GM12875 (cell line): ENCODE data around the gene PRXL2A.
A peak's percentile ranks its signal among the peaks of the same experiment; 100 is the strongest.

ENCODE experiments used
- H3K4me3 ChIP-seq: one replicate; pipeline ENCODE4 v1.5.1; 2011; ENCODE audit warnings: low read depth, low read length, control low read depth
- CTCF ChIP-seq: IDR thresholded peaks from 2 replicates; pipeline ENCODE4 v1.5.1; 2011; ENCODE audit warnings: low read depth, mild to moderate bottlenecking, control low read depth, inconsistent platforms, low read length, moderate library complexity, borderline replicate concordance; ENCODE audit not compliant: insufficient read depth

The PRXL2A gene

DNA sequence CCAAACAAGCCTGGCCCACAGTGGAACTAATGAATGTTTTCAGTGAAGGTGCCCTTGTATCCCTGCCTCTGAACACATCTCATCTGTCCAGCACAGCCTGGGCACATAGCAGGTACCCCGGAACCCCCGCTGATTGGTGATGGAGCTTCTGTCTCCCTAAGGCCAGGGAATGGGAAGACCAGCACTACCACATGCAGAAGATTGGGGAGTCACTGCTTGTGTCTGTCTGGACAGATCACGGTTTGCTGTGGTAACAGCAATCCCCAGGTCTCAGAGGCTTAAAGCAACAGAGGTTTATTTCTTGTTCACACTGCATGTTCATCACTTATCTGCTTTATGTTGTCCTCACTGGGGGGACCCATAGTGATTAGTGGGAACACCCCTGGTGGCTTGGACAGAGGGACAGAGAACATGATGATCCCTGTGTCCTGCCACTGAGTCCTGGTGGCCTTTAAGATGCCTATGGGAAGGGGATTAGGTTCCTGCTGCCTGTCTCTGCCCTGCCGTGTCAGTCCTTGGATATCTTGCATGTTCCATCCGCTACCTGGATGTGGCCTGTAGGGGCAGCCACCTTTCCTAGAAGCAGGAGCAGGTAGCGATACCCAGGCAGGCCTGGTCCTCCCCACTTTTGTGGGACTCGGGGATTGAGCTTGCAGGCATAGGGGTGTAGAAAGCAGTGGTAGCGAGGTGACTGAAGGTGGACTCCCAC is 49.4 kb downstream of the PRXL2A start:
- no peak overlapping the region for H3K4me3 ChIP-seq
- no peak for TF ChIP-seq CTCF

DNA sequence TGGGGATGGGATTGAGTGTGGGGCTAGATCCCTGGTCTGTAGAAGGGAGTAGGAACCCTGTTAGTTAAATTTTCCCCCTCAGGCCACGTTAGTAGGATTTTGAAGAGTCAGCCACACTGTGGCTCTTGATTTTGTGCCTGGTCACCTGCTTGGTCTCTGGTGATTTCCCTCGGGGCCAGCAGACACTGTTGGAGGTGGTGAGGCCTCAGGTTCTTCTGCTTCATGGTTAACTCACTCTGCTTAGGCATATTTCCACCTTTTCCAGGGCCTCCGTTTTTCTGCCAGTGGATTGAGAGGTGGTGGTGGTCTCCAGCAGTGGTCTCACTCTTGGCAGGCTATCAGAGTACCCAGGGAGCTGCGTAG is 49.9 kb downstream of the PRXL2A start:
- TF ChIP-seq CTCF = no peak
- H3K4me3 ChIP-seq = no peak overlapping the region

GRCh38 chr10:80458638-80459037 is 50.3 kb downstream of the PRXL2A start:
- no peak for TF ChIP-seq CTCF
- no peak overlapping the region for H3K4me3 ChIP-seq

DNA sequence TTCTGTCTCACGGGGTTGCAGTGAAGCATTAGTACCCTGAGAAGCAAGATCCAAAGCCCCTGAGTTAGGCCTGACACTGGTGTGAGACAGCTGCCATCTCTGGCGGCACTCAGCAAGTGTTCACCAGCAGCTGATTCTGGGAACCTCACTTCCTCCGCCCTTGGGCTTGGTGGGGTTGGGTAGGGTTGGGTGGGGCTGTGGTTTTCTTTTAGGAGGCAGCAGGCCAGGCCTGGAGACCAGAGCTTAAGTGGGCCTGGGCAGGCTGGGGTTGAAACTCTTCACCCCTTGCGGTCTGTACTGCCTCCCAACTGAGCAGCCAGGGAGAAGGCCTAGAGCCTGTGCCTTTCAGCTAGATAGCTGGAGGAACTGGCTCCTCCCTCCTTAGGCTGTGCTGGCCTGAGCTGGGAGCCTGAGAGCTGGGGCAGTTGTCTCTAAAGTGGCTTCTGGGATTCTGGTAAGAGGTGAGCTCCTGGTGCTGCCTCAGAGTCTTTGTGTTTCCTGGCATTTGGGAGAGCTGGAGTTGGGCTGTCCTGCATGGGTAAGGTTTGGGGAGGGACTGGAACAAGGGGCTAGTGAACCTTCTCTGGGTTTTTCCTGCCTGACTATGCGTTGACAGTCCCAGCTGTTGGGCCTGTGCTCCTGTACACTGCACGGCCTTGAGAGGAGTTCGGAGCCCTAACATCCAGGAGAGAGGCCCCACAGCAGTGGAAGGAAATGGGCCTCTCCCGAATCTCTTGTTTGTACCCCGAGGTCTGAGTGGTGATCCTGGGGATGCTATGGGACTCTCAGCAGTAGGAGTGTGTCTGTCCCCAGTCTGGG is 50.9 kb downstream of the PRXL2A start:
- no peak overlapping the region for H3K4me3 ChIP-seq
- TF ChIP-seq CTCF = 0 out of 2 replicates have a peak, but pooled peaks have one; percentile 16

DNA sequence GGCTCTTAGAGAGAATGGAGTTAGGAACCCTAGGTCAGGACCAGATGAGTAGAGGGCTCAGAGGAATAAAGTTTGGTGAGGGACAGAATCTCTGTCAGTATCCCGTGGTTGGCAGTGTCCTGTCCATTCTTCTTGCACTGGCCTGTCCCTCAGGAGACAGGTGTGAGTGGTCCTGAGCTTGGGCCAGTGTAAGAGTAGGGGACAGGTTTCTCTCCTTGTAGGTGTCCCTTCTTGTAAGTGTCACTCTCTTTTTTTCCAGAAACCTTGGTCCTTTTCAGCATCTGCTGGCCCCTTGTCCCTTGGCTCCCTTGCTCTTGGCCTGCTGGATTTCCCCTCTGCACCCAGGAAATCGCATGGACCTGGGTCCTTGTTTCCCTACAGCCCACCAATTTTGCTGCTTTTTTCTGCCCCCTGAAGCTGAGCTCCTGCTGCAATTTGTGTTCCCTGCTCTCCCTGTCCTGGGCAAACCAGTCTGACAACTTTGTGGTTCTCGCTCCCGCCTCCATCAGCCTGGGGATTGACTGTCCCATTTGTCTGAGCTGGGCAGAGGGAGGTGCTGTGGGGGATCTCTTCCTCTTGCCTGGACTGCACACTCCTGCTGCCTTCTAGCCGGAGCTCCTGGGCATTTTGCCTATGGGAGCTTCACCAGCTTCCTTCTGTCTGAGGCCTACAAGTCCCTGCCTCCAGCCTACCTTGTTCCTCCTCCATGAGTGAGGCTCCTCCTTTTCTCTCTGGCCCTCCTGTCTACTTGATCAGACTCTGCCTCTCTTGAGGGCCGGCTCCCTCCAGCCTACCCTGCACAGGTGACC is 52.3 kb downstream of the PRXL2A start:
- no peak overlapping the region for H3K4me3 ChIP-seq
- TF ChIP-seq CTCF = no peak

GRCh38 chr10:80461208-80462183 is 53.1 kb downstream of the PRXL2A start:
- no peak overlapping the region for H3K4me3 ChIP-seq
- no peak for TF ChIP-seq CTCF
